Astrocyte (in vitro differentiated cells and primary cell): ENCODE measurements around the gene MICAL3. TPM values are rescaled to one million over a fixed set of nuclear protein-coding genes. Genes with fewer than 3 reads are reported as not detected.
A peak's percentile ranks its signal among the peaks of the same experiment; 100 is the strongest.

Experiments used
- DNase-seq: peaks from one replicate; pipeline ENCODE4 v3.0.0-alpha.2; 2010; ENCODE audit warnings: low read depth
- FAIRE-seq: peaks from 2 replicates; lab custom pipeline; 2011; peaks lifted over from hg19 to GRCh38; lab: Jason Lieb, UNC
- H2AFZ ChIP-seq: 2 replicates; pipeline ENCODE4 v1.6.0; 2012; ENCODE audit warnings: low read depth, low read length, inconsistent platforms
- H3K27ac ChIP-seq: 2 replicates; pipeline ENCODE4 v1.5.1; 2011; ENCODE audit warnings: low read depth, low read length, inconsistent platforms
- H3K27me3 ChIP-seq: 2 replicates; pipeline ENCODE4 v1.6.0; 2011; ENCODE audit warnings: low read length, inconsistent platforms; ENCODE audit not compliant: insufficient read depth
- H3K36me3 ChIP-seq: 2 replicates; pipeline ENCODE4 v1.5.1; 2011; ENCODE audit warnings: low read length, inconsistent platforms; ENCODE audit not compliant: insufficient read depth
- H3K4me1 ChIP-seq: 2 replicates; pipeline ENCODE4 v1.5.1; 2011; ENCODE audit warnings: low read length, inconsistent platforms; ENCODE audit not compliant: insufficient read depth
- H3K4me2 ChIP-seq: 2 replicates; pipeline ENCODE4 v1.6.0; 2012; ENCODE audit warnings: low read length, inconsistent platforms
- H3K4me3 ChIP-seq: 2 replicates; pipeline ENCODE4 v1.5.1; 2011; ENCODE audit warnings: low read depth, mild to moderate bottlenecking, low read length, inconsistent platforms; ENCODE audit not compliant: insufficient read depth
- H3K79me2 ChIP-seq: 2 replicates; pipeline ENCODE4 v1.6.0; 2012; ENCODE audit warnings: mild to moderate bottlenecking, low read length, inconsistent platforms; ENCODE audit not compliant: insufficient read depth
- H3K9ac ChIP-seq: 2 replicates; pipeline ENCODE4 v1.6.0; 2012; ENCODE audit warnings: mild to moderate bottlenecking, low read length, inconsistent platforms
- H3K9me3 ChIP-seq: 2 replicates; pipeline ENCODE4 v1.5.1; 2012; ENCODE audit warnings: low read depth, mild to moderate bottlenecking, low read length, inconsistent platforms; ENCODE audit not compliant: insufficient read depth
- H4K20me1 ChIP-seq: 2 replicates; pipeline ENCODE4 v1.6.0; 2012; ENCODE audit warnings: low read length, inconsistent platforms; ENCODE audit not compliant: insufficient read depth
- H3K27ac Mint-ChIP-seq: one replicate; pipeline ENCODE4 v1.8.0; 2021; ENCODE audit warnings: mild to moderate bottlenecking, mixed read lengths; ENCODE audit not compliant: unreplicated experiment
- H3K27me3 Mint-ChIP-seq: one replicate; pipeline ENCODE4 v1.8.0; 2021; ENCODE audit warnings: low read depth, mixed read lengths; ENCODE audit not compliant: unreplicated experiment
- H3K36me3 Mint-ChIP-seq: one replicate; pipeline ENCODE4 v1.8.0; 2021; ENCODE audit warnings: low read depth, mixed read lengths; ENCODE audit not compliant: unreplicated experiment
- H3K4me1 Mint-ChIP-seq: one replicate; pipeline ENCODE4 v1.8.0; 2021; ENCODE audit warnings: low read depth, mixed read lengths; ENCODE audit not compliant: unreplicated experiment
- H3K4me3 Mint-ChIP-seq: one replicate; pipeline ENCODE4 v1.8.0; 2021; ENCODE audit warnings: mild to moderate bottlenecking, moderate library complexity, mixed read lengths; ENCODE audit not compliant: unreplicated experiment
- H3K9me3 Mint-ChIP-seq: one replicate; pipeline ENCODE4 v1.8.0; 2021; ENCODE audit warnings: mild to moderate bottlenecking, mixed read lengths; ENCODE audit not compliant: unreplicated experiment
- EZH2 ChIP-seq: IDR thresholded peaks from 2 replicates; pipeline ENCODE4 v1.6.1; 2012; ENCODE audit warnings: mild to moderate bottlenecking, low read length, inconsistent platforms; ENCODE audit not compliant: insufficient read depth
- total RNA-seq: library from RNA; stranded (reverse); gene quantifications from 2 replicates; pipeline ENCODE4 v1.2.1, GENCODE V29; 2021
- TF ChIP-seq, protein P1 (sequence below): IDR thresholded peaks from 2 replicates; pipeline ENCODE4 v1.5.1; 2011; ENCODE audit warnings: low read depth, mild to moderate bottlenecking, inconsistent platforms, low read length, moderate library complexity; ENCODE audit not compliant: insufficient read depth

Gene MICAL3
- total RNA-seq, 1 donor from 2014 or later: 113 TPM

GRCh38 chr22:17951315-17951714 is 73.0 kb downstream of the MICAL3 start:
- peaks cover 43% of the 10 kb centered on the region for H3K4me1 Mint-ChIP-seq
- no peak for DNase-seq
- TF ChIP-seq, protein P1, sequence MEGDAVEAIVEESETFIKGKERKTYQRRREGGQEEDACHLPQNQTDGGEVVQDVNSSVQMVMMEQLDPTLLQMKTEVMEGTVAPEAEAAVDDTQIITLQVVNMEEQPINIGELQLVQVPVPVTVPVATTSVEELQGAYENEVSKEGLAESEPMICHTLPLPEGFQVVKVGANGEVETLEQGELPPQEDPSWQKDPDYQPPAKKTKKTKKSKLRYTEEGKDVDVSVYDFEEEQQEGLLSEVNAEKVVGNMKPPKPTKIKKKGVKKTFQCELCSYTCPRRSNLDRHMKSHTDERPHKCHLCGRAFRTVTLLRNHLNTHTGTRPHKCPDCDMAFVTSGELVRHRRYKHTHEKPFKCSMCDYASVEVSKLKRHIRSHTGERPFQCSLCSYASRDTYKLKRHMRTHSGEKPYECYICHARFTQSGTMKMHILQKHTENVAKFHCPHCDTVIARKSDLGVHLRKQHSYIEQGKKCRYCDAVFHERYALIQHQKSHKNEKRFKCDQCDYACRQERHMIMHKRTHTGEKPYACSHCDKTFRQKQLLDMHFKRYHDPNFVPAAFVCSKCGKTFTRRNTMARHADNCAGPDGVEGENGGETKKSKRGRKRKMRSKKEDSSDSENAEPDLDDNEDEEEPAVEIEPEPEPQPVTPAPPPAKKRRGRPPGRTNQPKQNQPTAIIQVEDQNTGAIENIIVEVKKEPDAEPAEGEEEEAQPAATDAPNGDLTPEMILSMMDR: no peak
- no peak for TF ChIP-seq EZH2
- Histone ChIP-seq H4K20me1 (peaks cover 90% of the 10 kb centered on the region), H2AFZ (no peak overlapping the region), H3K4me3 (no peak overlapping the region), H3K36me3 (no peaks in the 10 kb centered on the region), H3K4me2 (no peak overlapping the region), H3K9ac (no peak overlapping the region), H3K4me1 (peaks cover 11% of the 10 kb centered on the region), H3K27ac (no peak overlapping the region), H3K79me2 (peaks cover 94% of the 10 kb centered on the region), H3K27me3 (no peaks in the 10 kb centered on the region), H3K9me3 (no peaks in the 10 kb centered on the region)
- H3K4me3 Mint-ChIP-seq: no peak overlapping the region
- H3K27ac Mint-ChIP-seq: no peak overlapping the region
- no peak for FAIRE-seq
- H3K27me3 Mint-ChIP-seq: no peaks in the 10 kb centered on the region
- H3K36me3 Mint-ChIP-seq: peaks cover 7% of the 10 kb centered on the region
- no peaks in the 10 kb centered on the region for H3K9me3 Mint-ChIP-seq

- H2AFZ ChIP-seq: no peak overlapping the region
- TF ChIP-seq, protein P1: no peak
- TF ChIP-seq EZH2: no peak
- FAIRE-seq (no peak), DNase-seq (no peak)
- peaks cover 90% of the 10 kb centered on the region for H4K20me1 ChIP-seq
- peak overlapping the region; percentile 49 for H3K27ac Mint-ChIP-seq
- H3K27me3 ChIP-seq: no peaks in the 10 kb centered on the region
- no peak overlapping the region for H3K9ac ChIP-seq
- H3K9me3 ChIP-seq: no peaks in the 10 kb centered on the region
- no peaks in the 10 kb centered on the region for H3K9me3 Mint-ChIP-seq
- H3K27me3 Mint-ChIP-seq: no peaks in the 10 kb centered on the region
- no peak overlapping the region for H3K27ac ChIP-seq
- H3K4me2 ChIP-seq: no peak overlapping the region
- H3K4me1 ChIP-seq: peaks cover 14% of the 10 kb centered on the region
- no peak overlapping the region for H3K4me3 ChIP-seq
- peaks cover 7% of the 10 kb centered on the region for H3K36me3 Mint-ChIP-seq
- no peaks in the 10 kb centered on the region for H3K36me3 ChIP-seq
- peak overlapping the region; percentile 29 for H3K4me3 Mint-ChIP-seq
- peaks cover 48% of the 10 kb centered on the region for H3K4me1 Mint-ChIP-seq
- H3K79me2 ChIP-seq: peaks cover 95% of the 10 kb centered on the region
These were observed 73.6 kb downstream of the MICAL3 start for GRCh38 chr22:17950651-17951214.

GRCh38 chr22:17949642-17950473 is 74.5 kb downstream of the MICAL3 start:
- H3K4me3 Mint-ChIP-seq: no peak overlapping the region
- no peak overlapping the region for H3K9ac ChIP-seq
- H3K4me1 ChIP-seq: peaks cover 17% of the 10 kb centered on the region
- TF ChIP-seq EZH2: no peak
- TF ChIP-seq, protein P1: no peak
- no peaks in the 10 kb centered on the region for H3K27me3 ChIP-seq
- H2AFZ ChIP-seq: no peak overlapping the region
- H4K20me1 ChIP-seq: peaks cover 90% of the 10 kb centered on the region
- peaks cover 7% of the 10 kb centered on the region for H3K36me3 Mint-ChIP-seq
- no peaks in the 10 kb centered on the region for H3K9me3 Mint-ChIP-seq
- no peaks in the 10 kb centered on the region for H3K36me3 ChIP-seq
- H3K9me3 ChIP-seq: no peaks in the 10 kb centered on the region
- H3K4me1 Mint-ChIP-seq: peaks cover 47% of the 10 kb centered on the region
- DNase-seq (no peak), FAIRE-seq (no peak)
- no peak overlapping the region for H3K27ac ChIP-seq
- no peak overlapping the region for H3K27ac Mint-ChIP-seq
- H3K27me3 Mint-ChIP-seq: no peaks in the 10 kb centered on the region
- peaks cover 95% of the 10 kb centered on the region for H3K79me2 ChIP-seq
- no peak overlapping the region for H3K4me3 ChIP-seq
- peak overlapping the region; percentile 13 for H3K4me2 ChIP-seq
